NT2/D1 (cell line): Measurements from ENCODE around the gene XAGE1A.
"Not testable (repeated sequence)": the region's sequence is repeated elsewhere in the genome, so short reads cannot be mapped to it uniquely, and the experiment has no call there.

Source experiments
- SUZ12 ChIP-seq: IDR thresholded peaks from 2 replicates; pipeline ENCODE4 v1.6.1; 2011; ENCODE audit not compliant: insufficient read length, insufficient read depth; ENCODE audit errors: extremely low read depth
- ZNF274 ChIP-seq: IDR thresholded peaks from 2 replicates; pipeline ENCODE4 v1.6.1; 2011; ENCODE audit warnings: mild to moderate bottlenecking, low read depth, low read length

- not testable (repeated sequence) for TF ChIP-seq SUZ12, ZNF274
Observed at GRCh38 chrX:52501362-52501761, 5.8 kb downstream of the XAGE1A start.
